ENCODE results near the gene CSRP1.

DNA sequence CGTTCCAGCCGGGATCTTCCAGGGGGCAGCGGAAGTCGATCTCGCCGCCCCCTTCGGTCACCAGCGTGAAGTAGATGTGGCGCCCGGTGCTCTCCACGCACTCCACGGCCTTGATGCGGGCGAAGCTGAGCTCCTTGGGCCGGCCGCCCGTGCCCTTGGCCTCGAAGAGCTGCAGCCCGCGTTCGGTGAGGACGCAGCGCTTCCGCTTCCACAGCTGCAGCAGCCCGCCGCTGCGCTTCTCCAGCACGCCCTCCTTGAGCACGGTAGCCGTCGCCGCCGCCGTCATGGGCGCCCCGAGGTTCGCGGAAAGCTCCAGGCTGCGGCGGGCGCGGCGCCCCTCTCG lies 38.5 kb downstream of the CSRP1 start:
- TF ChIP-seq, protein P1, sequence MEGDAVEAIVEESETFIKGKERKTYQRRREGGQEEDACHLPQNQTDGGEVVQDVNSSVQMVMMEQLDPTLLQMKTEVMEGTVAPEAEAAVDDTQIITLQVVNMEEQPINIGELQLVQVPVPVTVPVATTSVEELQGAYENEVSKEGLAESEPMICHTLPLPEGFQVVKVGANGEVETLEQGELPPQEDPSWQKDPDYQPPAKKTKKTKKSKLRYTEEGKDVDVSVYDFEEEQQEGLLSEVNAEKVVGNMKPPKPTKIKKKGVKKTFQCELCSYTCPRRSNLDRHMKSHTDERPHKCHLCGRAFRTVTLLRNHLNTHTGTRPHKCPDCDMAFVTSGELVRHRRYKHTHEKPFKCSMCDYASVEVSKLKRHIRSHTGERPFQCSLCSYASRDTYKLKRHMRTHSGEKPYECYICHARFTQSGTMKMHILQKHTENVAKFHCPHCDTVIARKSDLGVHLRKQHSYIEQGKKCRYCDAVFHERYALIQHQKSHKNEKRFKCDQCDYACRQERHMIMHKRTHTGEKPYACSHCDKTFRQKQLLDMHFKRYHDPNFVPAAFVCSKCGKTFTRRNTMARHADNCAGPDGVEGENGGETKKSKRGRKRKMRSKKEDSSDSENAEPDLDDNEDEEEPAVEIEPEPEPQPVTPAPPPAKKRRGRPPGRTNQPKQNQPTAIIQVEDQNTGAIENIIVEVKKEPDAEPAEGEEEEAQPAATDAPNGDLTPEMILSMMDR (IDR thresholded peaks at IDR 0.05), result no peak
- TF ChIP-seq POLR2AphosphoS5 (IDR thresholded peaks at IDR 0.05), result no peak
- no peak for TF ChIP-seq POLR2A (IDR thresholded peaks at IDR 0.05)
